NB4 (cell line): ENCODE measurements around the gene TAF1A.

Experiments
- POLR2A ChIP-seq: IDR thresholded peaks from 2 replicates; pipeline ENCODE4 v1.6.1; 2011; ENCODE audit warnings: mild to moderate bottlenecking; ENCODE audit not compliant: insufficient read length; ENCODE audit errors: extremely low read depth
- TF ChIP-seq, protein P1 (sequence below): IDR thresholded peaks from one replicate; pipeline ENCODE4 v1.5.1; 2012; ENCODE audit warnings: low read depth, low read length
- TF ChIP-seq, protein P2 (sequence below): IDR thresholded peaks from 2 replicates; pipeline ENCODE4 v1.6.1; 2011; ENCODE audit warnings: low read depth, low read length

DNA sequence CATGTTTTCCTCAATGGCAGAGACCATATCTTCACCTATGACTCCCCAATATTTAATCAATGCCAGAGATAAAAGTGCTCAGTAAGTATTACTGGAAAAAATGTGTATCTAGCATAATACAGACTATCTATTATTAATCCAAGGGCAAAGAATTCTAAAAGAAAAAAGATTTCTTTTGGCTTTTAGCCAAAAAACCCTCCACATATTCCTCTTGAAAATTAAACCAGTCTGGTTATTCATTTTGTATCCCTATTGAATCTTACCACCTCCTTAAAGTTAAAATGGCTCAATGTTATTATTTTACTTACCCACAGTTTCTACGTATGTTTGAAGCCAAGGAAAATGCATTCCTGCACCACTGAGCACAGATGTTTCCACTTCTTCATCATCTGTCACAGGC, 1.6 kb downstream of the TAF1A start:
- TF ChIP-seq, protein P1, sequence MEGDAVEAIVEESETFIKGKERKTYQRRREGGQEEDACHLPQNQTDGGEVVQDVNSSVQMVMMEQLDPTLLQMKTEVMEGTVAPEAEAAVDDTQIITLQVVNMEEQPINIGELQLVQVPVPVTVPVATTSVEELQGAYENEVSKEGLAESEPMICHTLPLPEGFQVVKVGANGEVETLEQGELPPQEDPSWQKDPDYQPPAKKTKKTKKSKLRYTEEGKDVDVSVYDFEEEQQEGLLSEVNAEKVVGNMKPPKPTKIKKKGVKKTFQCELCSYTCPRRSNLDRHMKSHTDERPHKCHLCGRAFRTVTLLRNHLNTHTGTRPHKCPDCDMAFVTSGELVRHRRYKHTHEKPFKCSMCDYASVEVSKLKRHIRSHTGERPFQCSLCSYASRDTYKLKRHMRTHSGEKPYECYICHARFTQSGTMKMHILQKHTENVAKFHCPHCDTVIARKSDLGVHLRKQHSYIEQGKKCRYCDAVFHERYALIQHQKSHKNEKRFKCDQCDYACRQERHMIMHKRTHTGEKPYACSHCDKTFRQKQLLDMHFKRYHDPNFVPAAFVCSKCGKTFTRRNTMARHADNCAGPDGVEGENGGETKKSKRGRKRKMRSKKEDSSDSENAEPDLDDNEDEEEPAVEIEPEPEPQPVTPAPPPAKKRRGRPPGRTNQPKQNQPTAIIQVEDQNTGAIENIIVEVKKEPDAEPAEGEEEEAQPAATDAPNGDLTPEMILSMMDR, result no peak
- TF ChIP-seq POLR2A, result no peak
- TF ChIP-seq, protein P2, sequence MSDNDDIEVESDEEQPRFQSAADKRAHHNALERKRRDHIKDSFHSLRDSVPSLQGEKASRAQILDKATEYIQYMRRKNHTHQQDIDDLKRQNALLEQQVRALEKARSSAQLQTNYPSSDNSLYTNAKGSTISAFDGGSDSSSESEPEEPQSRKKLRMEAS, result no peak
